Measurements from ENCODE around the gene TNNT2. TPM values are rescaled to one million over a fixed set of nuclear protein-coding genes. Genes with fewer than 3 reads are reported as not detected.

TNNT2 gene
- total and polyA plus RNA-seq, 2 of the 4 experiments (the other 2 are of a cell fraction), result 0.18 to 1.2 TPM

- H4K5ac ChIP-seq (ENCODE audit: low read depth, low read length), result no peak overlapping the region
- no peak overlapping the region for H2BK120ac ChIP-seq (ENCODE audit: low read depth, low read length)
- intact Hi-C loops (cut with micrococcal nuclease) (loop anchor here (2.0 kb wide), 1 partner anchor 164 kb away; no protein-coding TSS in a partner anchor), dilution Hi-C loops (cut with HindIII; ENCODE audit: low sequenced_read_pairs, unreplicated experiment) (no loop called here), in situ Hi-C loops (cut with MboI; ENCODE audit: low sequenced_read_pairs) (no loop called here)
- H3K14ac ChIP-seq (replicated peaks; ENCODE audit: low read depth, low read length), result no peak overlapping the region
- H2AK5ac ChIP-seq (ENCODE audit: low read depth, low read length), result no peak overlapping the region
- H3K56ac ChIP-seq (ENCODE audit: extremely low read depth, insufficient read depth, low read length), result no peak overlapping the region
- BruUV-seq (replicated peaks), result no TSS peak
- H3K4me1 ChIP-seq (ENCODE audit: control insufficient read depth, insufficient read depth, low read length), result no peaks in the 10 kb centered on the region
- no peak overlapping the region for H4K91ac ChIP-seq (ENCODE audit: insufficient read depth, low read depth, low read length)
- no peak overlapping the region for H3K4ac ChIP-seq (ENCODE audit: low read depth, low read length)
- H3K9me3 ChIP-seq (ENCODE audit: control insufficient read depth, insufficient read depth, low read length), result no peaks in the 10 kb centered on the region
- peaks cover 54% of the 10 kb centered on the region for H3K27me3 ChIP-seq (ENCODE audit: control insufficient read depth, insufficient read depth, low read length)
- no peak overlapping the region for H2AFZ ChIP-seq (replicated peaks; ENCODE audit: low read length, poor library complexity)
- H4K20me1 ChIP-seq (ENCODE audit: insufficient read depth, low read length), result no peaks in the 10 kb centered on the region
- no peak overlapping the region for H2BK15ac ChIP-seq (ENCODE audit: low read depth, low read length)
- no peak overlapping the region for H3K9ac ChIP-seq (ENCODE audit: low read depth, low read length)
- no peak for ATAC-seq (ENCODE audit: low read depth)
- no peak overlapping the region for H2BK20ac ChIP-seq (ENCODE audit: low read depth, low read length)
- ChIA-PET POLR2A (ENCODE audit: unreplicated experiment) (no interaction called here), CTCF (interaction anchor here (0.7 to 1.3 kb wide), 2 partner anchors 14 to 164 kb away, joined by 4 read pairs; no protein-coding TSS in a partner anchor)
- no peak overlapping the region for H3K23ac ChIP-seq (ENCODE audit: low read depth, low read length)
- H2AK9ac ChIP-seq (replicated peaks; ENCODE audit: low read depth, low read length, poor library complexity), result no peak overlapping the region
- 62% methylated on average over 3 of the region's 4 CpGs; no CpG with 5 or more reads in 1 of the 2 experiments for WGBS, 2 experiments (ENCODE audit: extremely low coverage in 2 of 2, insufficient read length in 1 of 2)
- H3K4me2 ChIP-seq (ENCODE audit: low read depth, low read length), result no peak overlapping the region
- H3K4me3 ChIP-seq (ENCODE audit: insufficient read depth, low read depth, low read length), result no peak overlapping the region
- no peaks in the 10 kb centered on the region for H3K36me3 ChIP-seq (ENCODE audit: control insufficient read depth, insufficient read depth, low read length)
- H3K9me1 ChIP-seq (ENCODE audit: insufficient read depth, low read length), result no peaks in the 10 kb centered on the region
- H2BK5ac ChIP-seq (ENCODE audit: low read depth, low read length, poor library complexity, severe bottlenecking), result no peak overlapping the region
- no peak overlapping the region for H3K27ac ChIP-seq (ENCODE audit: insufficient read depth, low read length)
- H3K79me1 ChIP-seq (ENCODE audit: low read depth in 1 of 2, low read length in 2 of 2), result no peaks in the 10 kb centered on the region
- no peak overlapping the region for H3K18ac ChIP-seq (ENCODE audit: low read depth, low read length)
- no peak for DNase-seq
- TF ChIP-seq, protein P1, sequence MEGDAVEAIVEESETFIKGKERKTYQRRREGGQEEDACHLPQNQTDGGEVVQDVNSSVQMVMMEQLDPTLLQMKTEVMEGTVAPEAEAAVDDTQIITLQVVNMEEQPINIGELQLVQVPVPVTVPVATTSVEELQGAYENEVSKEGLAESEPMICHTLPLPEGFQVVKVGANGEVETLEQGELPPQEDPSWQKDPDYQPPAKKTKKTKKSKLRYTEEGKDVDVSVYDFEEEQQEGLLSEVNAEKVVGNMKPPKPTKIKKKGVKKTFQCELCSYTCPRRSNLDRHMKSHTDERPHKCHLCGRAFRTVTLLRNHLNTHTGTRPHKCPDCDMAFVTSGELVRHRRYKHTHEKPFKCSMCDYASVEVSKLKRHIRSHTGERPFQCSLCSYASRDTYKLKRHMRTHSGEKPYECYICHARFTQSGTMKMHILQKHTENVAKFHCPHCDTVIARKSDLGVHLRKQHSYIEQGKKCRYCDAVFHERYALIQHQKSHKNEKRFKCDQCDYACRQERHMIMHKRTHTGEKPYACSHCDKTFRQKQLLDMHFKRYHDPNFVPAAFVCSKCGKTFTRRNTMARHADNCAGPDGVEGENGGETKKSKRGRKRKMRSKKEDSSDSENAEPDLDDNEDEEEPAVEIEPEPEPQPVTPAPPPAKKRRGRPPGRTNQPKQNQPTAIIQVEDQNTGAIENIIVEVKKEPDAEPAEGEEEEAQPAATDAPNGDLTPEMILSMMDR (conservative IDR thresholded peaks at IDR 0.05; ENCODE audit: low read depth, low read length), result no peak
- no peak overlapping the region for H4K8ac ChIP-seq (ENCODE audit: low read depth in 2 of 2, low read length in 2 of 2)
Measured at GRCh38 chr1:201349092-201349491, 28.4 kb downstream of the TNNT2 start.

Data from IMR-90 (cell line).